ENCODE results near the gene MAEA. TPM values are rescaled to one million over a fixed set of nuclear protein-coding genes. Genes with fewer than 3 reads are reported as not detected.

Gene MAEA
- total and polyA plus RNA-seq, 9 of the 15 experiments (the other 6 are each of a cell fraction or from before 2014, with no cell fraction given): 2.1 to 86.5 (median 45.0) TPM

DNA sequence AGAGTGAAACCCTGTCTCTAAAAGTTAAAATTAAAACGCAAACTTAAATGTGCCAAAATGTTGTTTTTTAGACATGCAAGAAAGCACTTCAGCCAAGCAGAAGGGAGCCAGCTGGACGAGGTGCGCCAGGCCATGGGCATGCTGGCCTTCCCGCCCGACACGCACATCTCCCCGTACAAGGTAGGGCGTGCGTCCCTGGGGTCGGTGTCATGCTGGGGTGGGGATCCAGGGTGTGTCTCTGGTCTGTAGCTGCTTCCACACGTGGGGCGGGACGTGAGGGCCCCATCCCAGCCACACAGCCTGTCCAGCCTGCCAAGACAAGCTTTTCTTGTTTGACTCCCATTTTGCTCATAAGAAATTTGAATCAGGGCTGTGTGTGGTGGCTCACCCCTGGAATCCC is 43.0 kb downstream of the MAEA start:
- Histone ChIP-seq H3K4me3 (no peak overlapping the region), H3K4me2 (ENCODE audit: insufficient read depth, low read length) (no peak overlapping the region), H3K4me1 (replicated peaks in 1 of 2; ENCODE audit: control insufficient read depth in 2 of 2, insufficient read depth in 2 of 2, low read length in 2 of 2) (peaks cover 0 to 14% of the 10 kb centered on the region in 2 experiments; a peak in 2 of 5 replicates), H3K9me3 (replicated peaks; ENCODE audit: control insufficient read depth, insufficient read depth, low read depth, low read length) (no peaks in the 10 kb centered on the region), H4K20me1 (replicated peaks; ENCODE audit: control insufficient read depth, insufficient read depth, low read length) (no peaks in the 10 kb centered on the region; the same call in 1 of the 2 replicates), H3K36me3 (ENCODE audit: control insufficient read depth, insufficient read depth, low read length) (peaks cover 82% of the 10 kb centered on the region; the same call in 2 of the 3 replicates), H3K27me3 (ENCODE audit: control insufficient read depth in 2 of 2, insufficient read depth in 2 of 2, low read length in 2 of 2) (no peaks in the 10 kb centered on the region), H3K27ac (ENCODE audit: extremely low read depth, low read depth, low read length) (no peak overlapping the region), H3K9ac (ENCODE audit: insufficient read depth in 1 of 2, low read depth in 2 of 2, low read length in 2 of 2) (no peak overlapping the region), H3K9me1 (ENCODE audit: control insufficient read depth, insufficient read depth, low read length) (no peaks in the 10 kb centered on the region), H3K79me2 (ENCODE audit: control insufficient read depth, insufficient read depth, low read length) (peaks cover 3% of the 10 kb centered on the region; the same call in 2 of the 3 replicates), H2AFZ (ENCODE audit: low read depth, low read length) (no peak overlapping the region)
- BruUV-seq (replicated peaks): no TSS peak
- 96% methylated on average over 10 of the region's 13 CpGs for WGBS (ENCODE audit: insufficient coverage, low coverage, missing lambda C conversion rate)
- ChIA-PET POLR2A (interaction anchor here (0.6 to 1.2 kb wide), 4 partner anchors 13 to 423 kb away, joined by 3 to 5 read pairs (median 4); no protein-coding TSS in a partner anchor), CTCF (ENCODE audit: low intra/inter-chr PET ratio) (no interaction called here)
- ATAC-seq: no peak
- in situ Hi-C loops (cut with MboI): no loop called here
- intact Hi-C loops (cut with micrococcal nuclease): no loop called here
- no peak for DNase-seq (ENCODE audit: extremely low read depth in 1 of 4, low spot score in 3 of 4)
- FAIRE-seq: no peak
- TF ChIP-seq HINFP (tag; conservative IDR thresholded peaks at IDR 0.05; ENCODE audit: low read depth) (no peak), TAL1 (IDR thresholded peaks at IDR 0.05) (no peak), MTF1 (CRISPR knock-in tag; IDR thresholded peaks at IDR 0.05; ENCODE audit: borderline replicate concordance) (no peak), TAF1 (IDR thresholded peaks at IDR 0.05; ENCODE audit: control insufficient read depth, extremely low read depth, insufficient read depth, low read length, severe bottlenecking) (no peak), RFX1 (IDR thresholded peaks at IDR 0.05) (no peak), MBD2 (IDR thresholded peaks at IDR 0.05; ENCODE audit: borderline replicate concordance, low read depth) (no peak), MAFF (IDR thresholded peaks at IDR 0.05; ENCODE audit: low read length) (no peak), CHAMP1 (IDR thresholded peaks at IDR 0.05) (no peak), CXXC5 (CRISPR knock-in tag; IDR thresholded peaks at IDR 0.05) (no peak), ZNF175 (CRISPR knock-in tag; IDR thresholded peaks at IDR 0.05; ENCODE audit: low read depth) (no peak), EWSR1 (IDR thresholded peaks at IDR 0.05; ENCODE audit: borderline replicate concordance, low read depth, partially characterized antibody) (no peak), ZNF134 (CRISPR knock-in tag; conservative IDR thresholded peaks at IDR 0.05) (no peak), KAT2B (IDR thresholded peaks at IDR 0.05; ENCODE audit: low read depth, low read length) (no peak), SREBF1 (IDR thresholded peaks at IDR 0.05; ENCODE audit: borderline replicate concordance, low read depth, low read length) (no peak)
- TF ChIP-seq, protein P1, sequence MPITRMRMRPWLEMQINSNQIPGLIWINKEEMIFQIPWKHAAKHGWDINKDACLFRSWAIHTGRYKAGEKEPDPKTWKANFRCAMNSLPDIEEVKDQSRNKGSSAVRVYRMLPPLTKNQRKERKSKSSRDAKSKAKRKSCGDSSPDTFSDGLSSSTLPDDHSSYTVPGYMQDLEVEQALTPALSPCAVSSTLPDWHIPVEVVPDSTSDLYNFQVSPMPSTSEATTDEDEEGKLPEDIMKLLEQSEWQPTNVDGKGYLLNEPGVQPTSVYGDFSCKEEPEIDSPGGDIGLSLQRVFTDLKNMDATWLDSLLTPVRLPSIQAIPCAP (CRISPR knock-in tag; IDR thresholded peaks at IDR 0.05; ENCODE audit: borderline replicate concordance): no peak
- TF ChIP-seq, protein P2, sequence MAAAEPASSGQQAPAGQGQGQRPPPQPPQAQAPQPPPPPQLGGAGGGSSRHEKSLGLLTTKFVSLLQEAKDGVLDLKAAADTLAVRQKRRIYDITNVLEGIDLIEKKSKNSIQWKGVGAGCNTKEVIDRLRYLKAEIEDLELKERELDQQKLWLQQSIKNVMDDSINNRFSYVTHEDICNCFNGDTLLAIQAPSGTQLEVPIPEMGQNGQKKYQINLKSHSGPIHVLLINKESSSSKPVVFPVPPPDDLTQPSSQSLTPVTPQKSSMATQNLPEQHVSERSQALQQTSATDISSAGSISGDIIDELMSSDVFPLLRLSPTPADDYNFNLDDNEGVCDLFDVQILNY (CRISPR knock-in tag; IDR thresholded peaks at IDR 0.05): no peak
- TF ChIP-seq, protein P3, sequence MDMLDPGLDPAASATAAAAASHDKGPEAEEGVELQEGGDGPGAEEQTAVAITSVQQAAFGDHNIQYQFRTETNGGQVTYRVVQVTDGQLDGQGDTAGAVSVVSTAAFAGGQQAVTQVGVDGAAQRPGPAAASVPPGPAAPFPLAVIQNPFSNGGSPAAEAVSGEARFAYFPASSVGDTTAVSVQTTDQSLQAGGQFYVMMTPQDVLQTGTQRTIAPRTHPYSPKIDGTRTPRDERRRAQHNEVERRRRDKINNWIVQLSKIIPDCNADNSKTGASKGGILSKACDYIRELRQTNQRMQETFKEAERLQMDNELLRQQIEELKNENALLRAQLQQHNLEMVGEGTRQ (CRISPR knock-in tag; IDR thresholded peaks at IDR 0.05): no peak
